GM18505 (cell line): ENCODE data around the gene VPS4A.

Experiments
- ATAC-seq: cut with Tn5 transposase; IDR thresholded peaks from one replicate; pipeline ENCODE4 v1.9.1; 2021; ENCODE audit not compliant: unreplicated experiment
- POLR2A ChIP-seq: IDR thresholded peaks from 4 replicates; pipeline ENCODE4 v1.6.1; 2011; ENCODE audit warnings: borderline replicate concordance; ENCODE audit not compliant: insufficient read depth, insufficient read length; ENCODE audit errors: extremely low read depth

VPS4A gene

GRCh38 chr16:69327585-69328310, 16.6 kb downstream of the VPS4A start:
- ATAC-seq: no peak
- TF ChIP-seq POLR2A: no peak

DNA sequence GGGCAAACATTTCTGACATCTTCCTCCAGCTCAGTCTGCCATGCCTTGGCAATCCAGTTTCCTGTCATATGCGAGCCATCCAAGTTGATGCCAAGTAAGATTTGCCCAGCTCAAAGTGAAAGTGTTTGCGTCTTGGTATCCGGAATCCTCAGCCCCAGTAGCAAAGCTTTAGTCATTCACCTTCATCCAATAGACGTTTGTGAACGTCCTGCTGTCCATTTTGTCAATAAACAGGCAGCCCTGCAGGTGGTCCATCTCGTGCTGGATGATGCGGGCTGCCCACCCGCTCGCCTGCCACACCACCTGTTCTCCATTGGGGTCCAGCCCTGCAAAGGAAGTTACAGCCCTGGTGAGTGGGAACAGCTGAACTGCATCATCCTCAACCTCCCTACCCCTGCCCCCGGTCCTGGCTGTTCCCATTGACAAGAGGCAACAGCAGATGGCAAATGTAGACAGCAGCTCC, 17.7 kb downstream of the VPS4A start:
- no peak for TF ChIP-seq POLR2A
- no peak for ATAC-seq

DNA sequence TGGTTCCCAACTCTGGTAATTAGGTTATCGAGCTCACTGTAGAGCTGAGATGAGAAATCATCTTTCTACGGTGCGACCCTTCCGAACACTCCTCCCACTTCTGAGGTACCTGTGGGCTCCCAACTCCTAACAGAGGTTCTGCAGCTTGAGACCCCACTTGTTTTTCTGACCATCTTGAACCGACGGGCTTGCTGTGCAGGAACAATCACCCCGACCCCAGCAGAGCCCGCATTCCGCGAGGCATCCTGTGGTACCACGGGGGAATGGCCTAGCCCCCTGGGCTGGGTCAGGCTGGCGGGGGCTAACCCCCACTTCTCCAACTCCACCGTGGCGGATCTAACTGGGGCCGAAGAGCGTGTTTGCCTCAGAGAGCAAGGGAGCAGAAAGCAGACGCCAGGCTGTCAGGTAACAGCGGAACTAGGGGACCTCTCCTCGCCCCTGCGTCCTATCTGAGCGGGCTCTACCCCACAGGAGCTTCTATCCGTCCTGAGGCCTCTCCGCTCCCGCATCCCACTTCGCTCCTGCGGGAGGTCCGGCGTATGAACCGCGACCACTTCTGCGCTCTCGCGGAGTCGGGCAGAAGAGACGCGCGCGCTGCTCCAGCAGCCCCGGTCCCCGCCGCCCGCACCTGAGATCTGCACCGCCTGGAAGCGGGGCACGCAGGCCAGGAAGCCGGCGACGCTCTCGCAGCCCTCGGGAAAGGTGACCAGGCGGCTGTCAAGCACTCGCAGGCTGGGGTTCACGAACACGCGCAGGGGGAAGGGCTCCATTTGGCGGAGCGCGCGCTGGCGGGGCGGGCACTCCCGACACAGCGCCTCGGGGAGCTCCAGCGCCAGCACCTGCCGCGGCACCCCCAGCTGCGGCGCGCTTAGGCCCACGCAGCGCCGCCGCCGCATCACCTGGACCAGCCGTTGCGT, 18.5 kb downstream of the VPS4A start:
- no peak for TF ChIP-seq POLR2A
- peak; percentile 40 for ATAC-seq

DNA sequence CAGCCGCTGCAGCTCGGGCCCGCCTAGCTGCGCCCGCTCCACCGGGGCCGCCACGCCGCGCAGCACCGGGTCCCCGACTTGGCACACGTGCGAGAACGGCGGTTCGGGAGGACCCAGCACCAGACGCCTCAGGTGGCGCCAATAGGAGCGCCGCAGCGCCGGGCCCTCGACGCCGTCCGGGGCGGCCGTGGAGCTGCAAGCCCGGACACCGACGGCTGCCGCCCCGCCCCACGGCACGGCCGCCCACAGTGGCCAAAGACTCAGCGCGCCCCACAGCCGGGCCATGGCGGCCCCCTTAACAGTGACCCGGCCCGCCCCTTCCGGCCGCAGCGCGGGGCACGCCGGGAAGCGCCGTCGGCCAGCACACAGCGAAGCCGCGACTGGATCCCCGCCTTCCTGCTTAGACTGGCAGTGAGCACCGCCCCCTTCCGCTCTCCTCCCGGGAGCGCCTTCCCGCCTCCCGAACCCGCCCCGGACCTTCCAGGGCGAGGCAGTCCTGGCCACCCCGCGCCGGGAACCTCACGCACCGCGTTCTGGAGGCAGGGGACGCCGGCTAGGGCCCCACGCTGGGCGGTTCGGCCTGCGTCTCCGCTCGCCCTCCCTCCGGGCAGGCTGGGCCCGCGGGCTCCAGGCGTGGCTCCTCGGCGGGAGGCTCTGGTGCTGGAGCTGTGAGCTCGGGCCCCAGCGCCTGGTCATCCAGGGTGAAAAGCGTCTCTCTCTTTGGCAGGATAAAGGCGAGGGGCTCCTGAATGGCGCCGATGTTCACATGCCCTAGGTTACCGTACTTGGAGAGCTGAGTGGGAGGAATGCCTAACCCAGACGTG, 19.3 kb downstream of the VPS4A start, which contains the start of gene PDF:
Gene PDF, minus strand, starts transcription at position 303 of the 824 bp plus-strand sequence. Its CDS starts 18 bp downstream, at position 285.
- peak; percentile 93 for ATAC-seq
- TF ChIP-seq POLR2A: peak; percentile 84

DNA sequence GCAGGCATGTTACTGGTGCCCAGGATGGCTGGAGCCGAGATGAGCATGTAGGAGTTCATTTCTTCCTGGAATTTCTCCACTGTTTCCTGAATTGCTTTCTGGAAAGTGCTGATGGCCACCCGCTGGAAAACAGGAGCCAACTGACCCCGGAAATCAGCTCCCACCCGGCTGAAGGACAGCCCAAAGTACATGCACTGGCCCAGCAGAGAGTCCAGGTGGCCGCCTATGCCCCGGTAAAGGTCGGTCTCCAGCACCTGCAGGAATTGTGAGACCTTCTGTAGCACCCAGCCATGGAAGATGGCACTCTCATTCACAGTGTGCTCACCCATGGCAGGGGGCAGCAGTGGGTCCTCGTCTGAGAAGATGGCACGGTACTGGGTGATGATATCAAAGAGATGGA, 23.5 kb downstream of the VPS4A start:
- no peak for TF ChIP-seq POLR2A
- ATAC-seq: no peak

GRCh38 chr16:69338557-69339288, 27.6 kb downstream of the VPS4A start:
- no peak for TF ChIP-seq POLR2A
- ATAC-seq: no peak

DNA sequence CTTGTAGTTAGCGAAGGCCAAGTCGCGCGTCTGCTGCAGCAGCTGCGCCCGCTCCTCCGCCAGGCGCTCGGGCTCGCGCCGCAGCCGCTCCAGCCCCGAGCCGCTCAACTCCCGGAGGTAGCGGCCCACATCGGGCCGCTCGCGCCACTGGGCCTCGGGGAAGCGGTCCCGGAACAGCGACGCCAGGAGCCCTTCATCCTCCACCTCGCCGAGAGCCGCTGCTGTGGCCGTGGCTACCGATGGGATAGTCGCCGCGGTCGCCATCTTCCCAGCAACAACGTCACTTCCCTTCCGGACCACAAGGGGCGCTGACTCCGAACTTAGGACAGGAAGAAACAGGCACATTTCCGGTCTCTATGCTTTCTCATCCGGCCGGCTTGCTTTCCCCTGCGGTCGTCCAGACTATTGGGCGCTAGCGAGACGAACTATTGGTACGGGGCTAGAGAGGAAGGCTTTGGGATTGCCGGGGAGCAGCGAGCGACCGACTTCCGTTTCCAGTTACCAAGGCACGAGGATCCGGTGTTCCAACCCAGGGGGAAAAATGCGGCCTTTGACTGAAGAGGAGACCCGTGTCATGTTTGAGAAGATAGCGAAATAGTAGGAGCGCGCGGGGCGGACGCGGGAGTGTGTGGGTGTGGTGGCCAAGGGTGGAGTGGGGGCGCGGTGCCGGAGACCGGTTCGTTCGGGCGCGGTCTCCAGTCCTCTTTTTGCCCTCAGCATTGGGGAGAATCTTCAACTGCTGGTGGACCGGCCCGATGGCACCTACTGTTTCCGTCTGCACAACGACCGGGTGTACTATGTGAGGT, 28.3 kb downstream of the VPS4A start, which contains the start of the genes COG8 and NIP7:
Gene COG8, minus strand, starts transcription at position 276 of the 806 bp plus-strand sequence. Its CDS starts 12 bp downstream, at position 264.
Gene NIP7, plus strand, starts transcription at position 484 of the 806 bp plus-strand sequence. Its CDS starts 58 bp downstream, at position 542.
- peak; percentile 96 for TF ChIP-seq POLR2A
- ATAC-seq: peak; percentile 88

DNA sequence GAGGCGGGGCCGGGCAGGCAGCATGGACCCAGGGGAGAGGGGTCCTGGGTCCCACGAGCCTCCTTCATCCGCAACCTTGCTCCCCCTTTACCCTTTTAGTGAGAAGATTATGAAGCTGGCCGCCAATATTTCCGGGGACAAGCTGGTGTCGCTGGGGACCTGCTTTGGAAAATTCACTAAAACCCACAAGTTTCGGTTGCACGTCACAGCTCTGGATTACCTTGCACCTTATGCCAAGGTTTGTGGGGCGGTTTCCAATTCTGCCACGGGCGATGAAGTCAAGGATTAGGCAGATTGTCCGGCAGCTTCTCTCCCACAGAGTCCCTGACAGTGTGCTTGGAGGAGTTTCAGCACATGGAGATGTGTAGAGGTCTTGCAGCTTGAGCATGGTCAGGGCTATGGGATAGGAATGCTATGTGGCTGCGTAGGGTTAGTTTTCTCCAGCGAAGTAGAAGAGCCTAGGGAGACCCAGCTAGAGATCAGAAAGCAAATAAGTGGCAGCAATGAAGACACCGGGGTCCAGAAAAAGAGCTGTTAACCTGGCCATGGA, 29.0 kb downstream of the VPS4A start:
- no peak for TF ChIP-seq POLR2A
- ATAC-seq: no peak

- ATAC-seq: no peak
- no peak for TF ChIP-seq POLR2A
These were observed 33.0 kb downstream of the VPS4A start for GRCh38 chr16:69344171-69344570.

- no peak for TF ChIP-seq POLR2A
- ATAC-seq: no peak
These were observed 34.8 kb downstream of the VPS4A start for GRCh38 chr16:69345923-69346322.

- no peak for ATAC-seq
- TF ChIP-seq POLR2A: no peak
These were observed 35.5 kb downstream of the VPS4A start for GRCh38 chr16:69346683-69347082.
